ENCODE results near the gene TAF1L.

DNA sequence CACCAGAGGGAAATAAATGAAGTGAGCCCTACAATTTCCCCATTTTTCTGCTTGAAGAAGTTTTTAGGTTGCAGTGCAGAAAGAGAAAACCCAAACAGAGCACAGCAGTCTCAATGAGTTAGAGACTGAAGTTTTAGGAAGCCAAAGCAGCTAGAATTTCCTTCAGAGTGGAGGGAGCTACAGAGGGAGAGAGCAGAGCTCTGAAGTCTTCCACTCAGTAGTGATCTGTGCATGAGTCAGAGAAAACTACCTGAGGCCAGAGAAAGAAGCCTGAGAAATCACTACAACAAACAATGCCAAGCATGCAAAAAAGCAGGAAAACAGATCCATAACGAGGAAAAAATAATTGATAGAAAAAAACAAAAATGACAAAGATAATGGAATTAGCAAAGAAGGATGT lies 44.6 kb downstream of the TAF1L start:
- TF ChIP-seq, protein P1, sequence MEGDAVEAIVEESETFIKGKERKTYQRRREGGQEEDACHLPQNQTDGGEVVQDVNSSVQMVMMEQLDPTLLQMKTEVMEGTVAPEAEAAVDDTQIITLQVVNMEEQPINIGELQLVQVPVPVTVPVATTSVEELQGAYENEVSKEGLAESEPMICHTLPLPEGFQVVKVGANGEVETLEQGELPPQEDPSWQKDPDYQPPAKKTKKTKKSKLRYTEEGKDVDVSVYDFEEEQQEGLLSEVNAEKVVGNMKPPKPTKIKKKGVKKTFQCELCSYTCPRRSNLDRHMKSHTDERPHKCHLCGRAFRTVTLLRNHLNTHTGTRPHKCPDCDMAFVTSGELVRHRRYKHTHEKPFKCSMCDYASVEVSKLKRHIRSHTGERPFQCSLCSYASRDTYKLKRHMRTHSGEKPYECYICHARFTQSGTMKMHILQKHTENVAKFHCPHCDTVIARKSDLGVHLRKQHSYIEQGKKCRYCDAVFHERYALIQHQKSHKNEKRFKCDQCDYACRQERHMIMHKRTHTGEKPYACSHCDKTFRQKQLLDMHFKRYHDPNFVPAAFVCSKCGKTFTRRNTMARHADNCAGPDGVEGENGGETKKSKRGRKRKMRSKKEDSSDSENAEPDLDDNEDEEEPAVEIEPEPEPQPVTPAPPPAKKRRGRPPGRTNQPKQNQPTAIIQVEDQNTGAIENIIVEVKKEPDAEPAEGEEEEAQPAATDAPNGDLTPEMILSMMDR (IDR thresholded peaks at IDR 0.05) = no peak
- TF ChIP-seq POLR2A (IDR thresholded peaks at IDR 0.05) = no peak

All from right lobe of liver (tissue), 4 donors.